ENCODE data around the gene ZNF195. TPM values are rescaled to one million over a fixed set of nuclear protein-coding genes. Genes with fewer than 3 reads are reported as not detected.
"Not testable (repeated sequence)": the region's sequence is repeated elsewhere in the genome, so short reads cannot be mapped to it uniquely, and the experiment has no call there.

Gene ZNF195
- polyA plus RNA-seq, 4 donors, result 32.4 to 46.6 (median 38.4) TPM

GRCh38 chr11:3357994-3358676 is 20.8 kb downstream of the ZNF195 start:
- DNase-seq (ENCODE audit: low read depth in 4 of 4, low spot score in 2 of 4), result no peak

GRCh38 chr11:3357302-3357701 is 21.6 kb downstream of the ZNF195 start:
- no peak for DNase-seq (ENCODE audit: low read depth in 4 of 4, low spot score in 2 of 4)

- DNase-seq (ENCODE audit: low read depth in 4 of 4, low spot score in 2 of 4), result no peak
Measured at GRCh38 chr11:3356858-3357257, 22.1 kb downstream of the ZNF195 start.

- no peak for DNase-seq (ENCODE audit: low read depth in 4 of 4, low spot score in 2 of 4)
Measured at GRCh38 chr11:3353066-3353465, 25.9 kb downstream of the ZNF195 start.

GRCh38 chr11:3347127-3347526 is 31.8 kb downstream of the ZNF195 start:
- DNase-seq (ENCODE audit: low read depth in 4 of 4, low spot score in 2 of 4), result no peak

- DNase-seq (ENCODE audit: low read depth in 4 of 4, low spot score in 2 of 4), result no peak
Measured at GRCh38 chr11:3346587-3346986, 32.4 kb downstream of the ZNF195 start.

- no peak for DNase-seq (ENCODE audit: low read depth in 4 of 4, low spot score in 2 of 4)
Measured at GRCh38 chr11:3345736-3346135, 33.2 kb downstream of the ZNF195 start.

GRCh38 chr11:3344327-3345174 is 34.4 kb downstream of the ZNF195 start:
- DNase-seq (ENCODE audit: low read depth in 4 of 4, low spot score in 2 of 4), result no peak

GRCh38 chr11:3342709-3343108 is 36.2 kb downstream of the ZNF195 start:
- DNase-seq (ENCODE audit: low read depth in 4 of 4, low spot score in 2 of 4), result no peak

- peak in 2 of 4 donors; percentile 11 to 34 for DNase-seq (ENCODE audit: low read depth in 4 of 4, low spot score in 2 of 4)
Measured at GRCh38 chr11:3341298-3341697, 37.6 kb downstream of the ZNF195 start.

- DNase-seq (ENCODE audit: low read depth in 4 of 4, low spot score in 2 of 4), result no peak
Measured at GRCh38 chr11:3340025-3340424, 38.9 kb downstream of the ZNF195 start.

- DNase-seq (ENCODE audit: low read depth in 4 of 4, low spot score in 2 of 4), result no peak
Measured at GRCh38 chr11:3339340-3339624, 39.7 kb downstream of the ZNF195 start.

GRCh38 chr11:3338569-3339339 is 40.2 kb downstream of the ZNF195 start:
- no peak for DNase-seq (ENCODE audit: low read depth in 4 of 4, low spot score in 2 of 4)

GRCh38 chr11:3336420-3336819 is 42.5 kb downstream of the ZNF195 start:
- not testable (repeated sequence) for DNase-seq (ENCODE audit: low read depth in 4 of 4, low spot score in 2 of 4)

- DNase-seq (ENCODE audit: low read depth in 4 of 4, low spot score in 2 of 4), result not testable (repeated sequence)
Measured at GRCh38 chr11:3333157-3333556, 45.8 kb downstream of the ZNF195 start.

- not testable (repeated sequence) for DNase-seq (ENCODE audit: low read depth in 4 of 4, low spot score in 2 of 4)
Measured at GRCh38 chr11:3331078-3331477, 47.9 kb downstream of the ZNF195 start.

GRCh38 chr11:3330064-3330463 is 48.9 kb downstream of the ZNF195 start:
- DNase-seq (ENCODE audit: low read depth in 4 of 4, low spot score in 2 of 4), result not testable (repeated sequence)

GRCh38 chr11:3328503-3328902 is 50.4 kb downstream of the ZNF195 start:
- not testable (repeated sequence) for DNase-seq (ENCODE audit: low read depth in 4 of 4, low spot score in 2 of 4)

GRCh38 chr11:3326450-3326849 is 52.5 kb downstream of the ZNF195 start:
- not testable (repeated sequence) for DNase-seq (ENCODE audit: low read depth in 4 of 4, low spot score in 2 of 4)

- not testable (repeated sequence) for DNase-seq (ENCODE audit: low read depth in 4 of 4, low spot score in 2 of 4)
Measured at GRCh38 chr11:3324724-3325123, 54.2 kb downstream of the ZNF195 start.
